ENCODE measurements around the gene WDR27.
"Not testable (repeated sequence)": the region's sequence is repeated elsewhere in the genome, so short reads cannot be mapped to it uniquely, and the experiment has no call there.

Gene WDR27

GRCh38 chr6:169451065-169451838, 250.6 kb downstream of the WDR27 start:
- no peak for DNase-seq (ENCODE audit: low read depth in 1 of 2, low spot score in 1 of 2)

GRCh38 chr6:169450097-169450496, 251.7 kb downstream of the WDR27 start:
- DNase-seq (ENCODE audit: low read depth in 1 of 2, low spot score in 1 of 2) = no peak

- DNase-seq (ENCODE audit: low read depth in 1 of 2, low spot score in 1 of 2) = no peak
Measured at GRCh38 chr6:169449221-169449620, 252.6 kb downstream of the WDR27 start.

GRCh38 chr6:169445661-169446581, 255.9 kb downstream of the WDR27 start:
- DNase-seq (ENCODE audit: low read depth in 1 of 2, low spot score in 1 of 2) = no peak

- DNase-seq (ENCODE audit: low read depth in 1 of 2, low spot score in 1 of 2) = no peak
Measured at GRCh38 chr6:169445227-169445626, 256.6 kb downstream of the WDR27 start.

GRCh38 chr6:169441292-169441691, 260.5 kb downstream of the WDR27 start:
- no peak for DNase-seq (ENCODE audit: low read depth in 1 of 2, low spot score in 1 of 2)

- no peak for DNase-seq (ENCODE audit: low read depth in 1 of 2, low spot score in 1 of 2)
Measured at GRCh38 chr6:169439710-169440109, 262.1 kb downstream of the WDR27 start.

- not testable (repeated sequence) for DNase-seq (ENCODE audit: low read depth in 1 of 2, low spot score in 1 of 2)
Measured at GRCh38 chr6:169434554-169434953, 267.3 kb downstream of the WDR27 start.

GRCh38 chr6:169429001-169429400, 272.8 kb downstream of the WDR27 start:
- no peak for DNase-seq (ENCODE audit: low read depth in 1 of 2, low spot score in 1 of 2)

GRCh38 chr6:169428532-169428931, 273.3 kb downstream of the WDR27 start:
- DNase-seq (ENCODE audit: low read depth in 1 of 2, low spot score in 1 of 2) = no peak

- DNase-seq (ENCODE audit: low read depth in 1 of 2, low spot score in 1 of 2) = no peak
Measured at GRCh38 chr6:169427856-169428255, 274.0 kb downstream of the WDR27 start.

- no peak for DNase-seq (ENCODE audit: low read depth in 1 of 2, low spot score in 1 of 2)
Measured at GRCh38 chr6:169426611-169427010, 275.2 kb downstream of the WDR27 start.

GRCh38 chr6:169425628-169426370, 276.0 kb downstream of the WDR27 start:
- DNase-seq (ENCODE audit: low read depth in 1 of 2, low spot score in 1 of 2) = no peak

- DNase-seq (ENCODE audit: low read depth in 1 of 2, low spot score in 1 of 2) = no peak
Measured at GRCh38 chr6:169424821-169425240, 277.0 kb downstream of the WDR27 start.

GRCh38 chr6:169424149-169424804, 277.6 kb downstream of the WDR27 start:
- DNase-seq (ENCODE audit: low read depth in 1 of 2, low spot score in 1 of 2) = no peak

- no peak for DNase-seq (ENCODE audit: low read depth in 1 of 2, low spot score in 1 of 2)
Measured at GRCh38 chr6:169421586-169422264, 280.1 kb downstream of the WDR27 start.

- DNase-seq (ENCODE audit: low read depth in 1 of 2, low spot score in 1 of 2) = no peak
Measured at GRCh38 chr6:169420912-169421543, 280.8 kb downstream of the WDR27 start.

- DNase-seq (ENCODE audit: low read depth in 1 of 2, low spot score in 1 of 2) = no peak
Measured at GRCh38 chr6:169417101-169417500, 284.7 kb downstream of the WDR27 start.

- no peak for DNase-seq (ENCODE audit: low read depth in 1 of 2, low spot score in 1 of 2)
Measured at GRCh38 chr6:169416249-169416648, 285.6 kb downstream of the WDR27 start.

GRCh38 chr6:169415179-169415578, 286.6 kb downstream of the WDR27 start:
- no peak for DNase-seq (ENCODE audit: low read depth in 1 of 2, low spot score in 1 of 2)
